ENCODE measurements around the gene SLC39A11.

SLC39A11 gene

GRCh38 chr17:72927146-72927545, 165.3 kb downstream of the SLC39A11 start:
- no peaks in the 10 kb centered on the region for H3K79me2 ChIP-seq (ENCODE audit: low read length)
- H2AFZ ChIP-seq (ENCODE audit: low read depth, low read length), result no peak overlapping the region

GRCh38 chr17:72926171-72926570, 166.3 kb downstream of the SLC39A11 start:
- H3K9me3 ChIP-seq (ENCODE audit: insufficient read depth, low read length), result no peaks in the 10 kb centered on the region

More at GRCh38 chr17:72927146-72927545, 165.3 kb downstream of the SLC39A11 start:
- Histone ChIP-seq H3K4me1 (ENCODE audit: low read length) (no peaks in the 10 kb centered on the region), H3K27me3 (ENCODE audit: low read depth, low read length) (no peaks in the 10 kb centered on the region), H3K27ac (ENCODE audit: low read length) (no peak overlapping the region), H3K9me3 (ENCODE audit: insufficient read depth, low read length) (no peaks in the 10 kb centered on the region), H3K4me2 (ENCODE audit: low read length) (no peak overlapping the region), H3K9ac (ENCODE audit: low read length) (no peak overlapping the region), H3K4me3 (ENCODE audit: low read length) (no peak overlapping the region), H3K36me3 (replicated peaks; ENCODE audit: low read depth, low read length) (no peaks in the 10 kb centered on the region), H4K20me1 (ENCODE audit: insufficient read depth, low read length) (no peaks in the 10 kb centered on the region)
- TF ChIP-seq CTCF (IDR thresholded peaks at IDR 0.05; ENCODE audit: low read depth, low read length) (no peak), EZH2phosphoT487 (IDR thresholded peaks at IDR 0.05; ENCODE audit: low read depth) (no peak)

GRCh38 chr17:72924196-72924595, 168.3 kb downstream of the SLC39A11 start:
- H3K9me3 ChIP-seq (ENCODE audit: insufficient read depth, low read length), result no peaks in the 10 kb centered on the region

More at GRCh38 chr17:72926171-72926570, 166.3 kb downstream of the SLC39A11 start:
- Histone ChIP-seq H4K20me1 (ENCODE audit: insufficient read depth, low read length) (no peaks in the 10 kb centered on the region), H3K27me3 (ENCODE audit: low read depth, low read length) (no peaks in the 10 kb centered on the region), H3K4me3 (ENCODE audit: low read length) (no peak overlapping the region), H3K9ac (ENCODE audit: low read length) (no peak overlapping the region), H3K4me2 (ENCODE audit: low read length) (no peak overlapping the region), H3K79me2 (ENCODE audit: low read length) (no peaks in the 10 kb centered on the region), H3K27ac (ENCODE audit: low read length) (no peak overlapping the region), H2AFZ (ENCODE audit: low read depth, low read length) (no peak overlapping the region), H3K36me3 (replicated peaks; ENCODE audit: low read depth, low read length) (no peaks in the 10 kb centered on the region), H3K4me1 (ENCODE audit: low read length) (no peaks in the 10 kb centered on the region)
- TF ChIP-seq EZH2phosphoT487 (IDR thresholded peaks at IDR 0.05; ENCODE audit: low read depth), result no peak
- TF ChIP-seq CTCF (IDR thresholded peaks at IDR 0.05; ENCODE audit: low read depth, low read length), result no peak

GRCh38 chr17:72922219-72922618, 170.3 kb downstream of the SLC39A11 start:
- Histone ChIP-seq H4K20me1 (ENCODE audit: insufficient read depth, low read length) (no peaks in the 10 kb centered on the region), H3K4me3 (ENCODE audit: low read length) (no peak overlapping the region), H3K9me3 (ENCODE audit: insufficient read depth, low read length) (no peaks in the 10 kb centered on the region), H3K79me2 (ENCODE audit: low read length) (no peaks in the 10 kb centered on the region), H3K27ac (ENCODE audit: low read length) (no peak overlapping the region), H3K4me1 (ENCODE audit: low read length) (no peaks in the 10 kb centered on the region), H3K4me2 (ENCODE audit: low read length) (no peak overlapping the region), H3K36me3 (replicated peaks; ENCODE audit: low read depth, low read length) (no peaks in the 10 kb centered on the region), H2AFZ (ENCODE audit: low read depth, low read length) (no peak overlapping the region), H3K27me3 (ENCODE audit: low read depth, low read length) (no peaks in the 10 kb centered on the region), H3K9ac (ENCODE audit: low read length) (no peak overlapping the region)
- TF ChIP-seq EZH2phosphoT487 (IDR thresholded peaks at IDR 0.05; ENCODE audit: low read depth), result no peak
- no peak for TF ChIP-seq CTCF (IDR thresholded peaks at IDR 0.05; ENCODE audit: low read depth, low read length)

More at GRCh38 chr17:72924196-72924595, 168.3 kb downstream of the SLC39A11 start:
- TF ChIP-seq EZH2phosphoT487 (IDR thresholded peaks at IDR 0.05; ENCODE audit: low read depth) (no peak), CTCF (IDR thresholded peaks at IDR 0.05; ENCODE audit: low read depth, low read length) (no peak)
- Histone ChIP-seq H3K4me3 (ENCODE audit: low read length) (no peak overlapping the region), H3K9ac (ENCODE audit: low read length) (no peak overlapping the region), H3K4me2 (ENCODE audit: low read length) (no peak overlapping the region), H4K20me1 (ENCODE audit: insufficient read depth, low read length) (no peaks in the 10 kb centered on the region), H3K27me3 (ENCODE audit: low read depth, low read length) (no peaks in the 10 kb centered on the region), H3K27ac (ENCODE audit: low read length) (no peak overlapping the region), H3K79me2 (ENCODE audit: low read length) (no peaks in the 10 kb centered on the region), H3K4me1 (ENCODE audit: low read length) (no peaks in the 10 kb centered on the region), H3K36me3 (replicated peaks; ENCODE audit: low read depth, low read length) (no peaks in the 10 kb centered on the region), H2AFZ (ENCODE audit: low read depth, low read length) (no peak overlapping the region)

Data from OCI-LY3 (cell line).